GM10266 (cell line): ENCODE data around the gene ZNF555.
"Not testable (repeated sequence)": the region's sequence is repeated elsewhere in the genome, so short reads cannot be mapped to it uniquely, and the experiment has no call there.

Experiments used
- DNase-seq: peaks from one replicate; pipeline ENCODE4 v3.0.0; 2012; ENCODE audit errors: extremely low spot score
- TF ChIP-seq, protein P1 (sequence below): IDR thresholded peaks from 2 replicates; pipeline ENCODE4 v1.5.1; 2012; ENCODE audit warnings: mild to moderate bottlenecking, low read depth; ENCODE audit not compliant: control insufficient read depth, insufficient read depth; ENCODE audit errors: missing control alignments

The ZNF555 gene

GRCh38 chr19:2840794-2841791 lies at the start of gene ZNF555:
TSS of gene ZNF555 (plus strand) at chr19:2841475. CDS start at chr19:2841573, 98 bp downstream.
- TF ChIP-seq, protein P1, sequence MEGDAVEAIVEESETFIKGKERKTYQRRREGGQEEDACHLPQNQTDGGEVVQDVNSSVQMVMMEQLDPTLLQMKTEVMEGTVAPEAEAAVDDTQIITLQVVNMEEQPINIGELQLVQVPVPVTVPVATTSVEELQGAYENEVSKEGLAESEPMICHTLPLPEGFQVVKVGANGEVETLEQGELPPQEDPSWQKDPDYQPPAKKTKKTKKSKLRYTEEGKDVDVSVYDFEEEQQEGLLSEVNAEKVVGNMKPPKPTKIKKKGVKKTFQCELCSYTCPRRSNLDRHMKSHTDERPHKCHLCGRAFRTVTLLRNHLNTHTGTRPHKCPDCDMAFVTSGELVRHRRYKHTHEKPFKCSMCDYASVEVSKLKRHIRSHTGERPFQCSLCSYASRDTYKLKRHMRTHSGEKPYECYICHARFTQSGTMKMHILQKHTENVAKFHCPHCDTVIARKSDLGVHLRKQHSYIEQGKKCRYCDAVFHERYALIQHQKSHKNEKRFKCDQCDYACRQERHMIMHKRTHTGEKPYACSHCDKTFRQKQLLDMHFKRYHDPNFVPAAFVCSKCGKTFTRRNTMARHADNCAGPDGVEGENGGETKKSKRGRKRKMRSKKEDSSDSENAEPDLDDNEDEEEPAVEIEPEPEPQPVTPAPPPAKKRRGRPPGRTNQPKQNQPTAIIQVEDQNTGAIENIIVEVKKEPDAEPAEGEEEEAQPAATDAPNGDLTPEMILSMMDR: peak; percentile 57
- DNase-seq: peak; percentile 99

- TF ChIP-seq, protein P1: no peak
- DNase-seq: no peak
Observed at GRCh38 chr19:2791876-2792275, 49.4 kb upstream of the ZNF555 start.

DNA sequence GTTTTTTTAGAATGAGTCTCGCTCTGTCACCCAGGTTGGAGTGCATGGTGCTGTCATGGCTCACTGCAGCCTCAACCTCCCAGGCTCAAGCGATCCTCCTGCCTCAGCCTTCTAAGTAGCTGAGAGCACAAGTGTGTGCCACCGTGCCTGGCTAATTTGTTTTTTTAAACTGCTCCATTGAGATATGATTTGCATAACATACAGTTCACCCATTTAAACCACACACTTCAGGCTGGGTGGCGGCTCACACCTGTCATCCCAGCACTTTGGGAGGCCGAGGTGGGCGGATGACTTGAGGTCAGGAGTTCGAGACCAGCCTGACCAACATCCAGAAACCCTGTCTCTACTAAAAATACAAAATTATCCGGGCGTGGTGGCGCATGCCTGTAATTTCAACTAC lies 48.6 kb upstream of the ZNF555 start:
- DNase-seq: not testable (repeated sequence)

DNA sequence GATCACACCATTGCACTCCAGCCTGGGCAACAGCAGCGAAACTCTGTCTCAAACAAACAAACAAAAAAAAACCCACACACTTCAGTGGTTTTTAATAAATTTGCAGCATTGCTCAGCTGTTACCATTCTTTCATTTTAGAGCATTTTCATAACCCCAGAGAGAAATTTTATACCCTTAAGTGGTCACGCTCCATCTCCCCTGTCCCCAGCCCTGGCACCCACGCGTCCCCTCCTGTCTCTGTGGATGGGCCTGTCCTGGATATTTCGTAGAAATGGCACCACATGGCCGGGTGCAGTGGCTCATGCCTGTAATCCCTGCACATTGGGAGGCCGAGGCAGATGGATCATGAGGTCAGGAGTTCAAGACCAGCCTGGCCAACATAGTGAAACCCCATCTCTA lies 48.1 kb upstream of the ZNF555 start:
- no peak for DNase-seq
- TF ChIP-seq, protein P1: no peak

DNA sequence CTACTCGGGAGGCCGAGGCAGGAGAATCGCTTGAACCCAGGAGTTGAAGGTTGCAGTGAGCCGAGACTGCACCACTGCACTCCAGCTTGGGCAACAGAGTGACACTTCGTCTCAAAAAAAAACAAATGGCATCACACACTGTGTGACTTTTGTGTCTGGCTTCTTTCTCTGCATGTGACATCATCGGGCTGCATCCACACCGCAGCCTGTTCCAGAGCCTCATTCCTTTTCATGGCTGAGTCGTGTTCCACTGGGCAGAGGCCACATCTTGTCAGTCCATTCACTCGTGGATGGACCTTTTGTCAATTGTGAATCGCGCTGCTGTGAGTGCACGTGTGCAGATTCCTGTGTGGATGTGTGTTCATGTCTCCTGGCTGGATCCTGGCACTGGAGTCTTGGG lies 47.7 kb upstream of the ZNF555 start:
- no peak for DNase-seq
- TF ChIP-seq, protein P1: no peak

- DNase-seq: no peak
- TF ChIP-seq, protein P1: no peak
Observed at GRCh38 chr19:2795827-2796658, 45.2 kb upstream of the ZNF555 start.

DNA sequence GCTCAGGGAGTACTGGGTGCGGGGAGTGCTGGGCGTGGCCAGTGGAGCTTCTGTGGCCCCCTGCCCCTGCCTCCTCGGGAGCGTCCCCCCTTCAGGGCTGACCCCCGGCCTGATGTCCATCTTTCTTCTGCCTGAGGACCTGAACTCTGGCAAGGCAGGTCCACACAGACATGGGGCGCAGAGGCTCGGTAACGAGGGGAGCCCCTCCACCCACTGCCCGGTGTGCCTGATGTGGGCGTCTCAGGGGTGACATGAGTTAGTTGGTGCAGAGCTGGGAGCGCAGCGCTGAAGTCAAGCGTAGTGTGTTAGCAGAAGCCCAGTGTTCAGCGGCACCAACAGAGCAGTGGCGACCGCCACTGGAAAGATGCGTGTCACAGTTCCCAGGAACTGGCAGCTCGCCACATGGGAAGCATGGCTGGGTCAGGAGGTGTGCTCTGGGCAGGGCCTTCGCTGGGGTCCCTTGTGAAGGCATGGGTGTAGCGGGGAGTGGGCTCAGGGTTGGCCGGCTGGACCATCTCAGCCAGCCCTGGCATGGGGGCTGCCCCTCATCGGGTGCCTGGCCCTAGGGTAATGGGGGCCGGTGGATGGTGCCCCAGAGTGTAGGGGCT lies 44.5 kb upstream of the ZNF555 start:
- TF ChIP-seq, protein P1: no peak
- DNase-seq: no peak
